HTERT RPE-1 (cell line): ENCODE measurements around the gene MRPL12.
"Not testable (repeated sequence)": the region's sequence is repeated elsewhere in the genome, so short reads cannot be mapped to it uniquely, and the experiment has no call there.

Source experiments
- in situ Hi-C: fragments of 300-500 bp; cut with MboI; formaldehyde crosslinking; loops from 4 replicates; pipeline ENCODE4 v1.14.3; 2020; ENCODE audit warnings: low sequenced_read_pairs

Gene MRPL12

GRCh38 chr17:81737947-81738800 lies 35.0 kb downstream of the MRPL12 start:
- in situ Hi-C loops = no loop called here

DNA sequence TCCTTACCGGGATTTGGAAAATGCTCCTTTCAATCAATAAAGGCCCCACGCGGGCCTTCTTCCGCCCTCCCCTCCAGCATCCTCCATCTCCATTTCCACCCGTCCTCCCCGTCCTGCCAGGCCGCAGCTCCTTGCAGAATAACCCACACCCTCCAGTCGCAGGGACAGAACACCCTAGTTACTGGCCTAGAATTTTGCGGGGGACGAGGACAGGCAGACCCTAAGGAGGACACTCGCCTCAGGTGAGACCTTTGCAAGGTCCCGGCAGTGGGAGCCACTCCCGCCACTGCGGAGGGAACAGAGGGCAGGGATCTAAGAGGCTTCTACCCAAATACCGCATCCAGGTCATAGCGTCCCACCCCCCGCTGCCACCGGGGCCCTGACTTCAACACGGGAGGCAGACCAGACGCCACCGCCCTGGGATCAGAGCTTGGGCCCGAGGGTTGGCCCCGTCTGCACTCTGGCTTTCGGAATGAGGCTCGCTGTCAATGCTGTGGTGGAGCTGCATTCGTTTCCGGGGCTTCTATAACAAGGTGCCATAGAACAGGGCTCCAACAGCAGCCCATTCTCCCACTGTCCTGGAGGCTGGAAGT lies 35.7 kb downstream of the MRPL12 start:
- in situ Hi-C loops = no loop called here

- in situ Hi-C loops = not testable (repeated sequence)
Measured at GRCh38 chr17:81739593-81739992, 36.4 kb downstream of the MRPL12 start.

GRCh38 chr17:81740395-81740961 lies 37.3 kb downstream of the MRPL12 start:
- in situ Hi-C loops = no loop called here

DNA sequence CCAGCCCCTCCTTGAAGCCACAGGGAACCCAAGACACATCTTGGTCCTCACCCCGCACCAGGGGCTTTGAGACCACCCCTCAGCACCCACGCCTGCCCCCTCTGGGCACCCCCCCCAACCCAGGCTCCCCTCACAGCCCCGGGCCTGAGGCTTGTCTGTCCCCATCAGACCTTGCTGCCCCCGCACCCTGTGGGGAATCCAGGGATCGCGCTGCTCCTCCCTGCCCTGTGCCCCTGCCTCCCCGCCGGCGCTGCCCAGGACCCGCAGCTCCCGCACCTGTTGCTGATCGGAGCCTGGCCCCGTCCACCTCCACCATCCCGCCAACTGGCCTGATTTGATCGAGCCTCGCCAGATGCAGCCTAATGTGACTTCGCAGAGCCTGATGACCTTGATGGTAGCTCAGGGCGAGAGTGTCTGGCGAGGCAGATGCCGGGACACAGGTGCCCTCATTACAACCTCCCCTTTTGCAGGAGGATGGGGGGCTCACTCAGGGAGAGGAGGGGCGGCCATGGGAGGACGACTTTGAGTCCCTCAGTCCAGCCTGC lies 38.0 kb downstream of the MRPL12 start:
- in situ Hi-C loops = no loop called here

GRCh38 chr17:81741594-81742452 lies 38.7 kb downstream of the MRPL12 start:
- in situ Hi-C loops = no loop called here
